ENCODE results near the gene TEDC1. TPM values are rescaled to one million over a fixed set of nuclear protein-coding genes. Genes with fewer than 3 reads are reported as not detected.

Gene TEDC1
- total RNA-seq, 1 donor: 7.3 TPM

Other genes with a start within 250 kb of the TEDC1 start
- 42.7 and 52.8 TPM in 2 replicates for gene BTBD6, start 242.7 kb upstream of the TEDC1 start, total RNA-seq
- gene BRF1, start 190.2 kb upstream of the TEDC1 start, total RNA-seq: 32.8 and 41.2 TPM in 2 replicates
- gene PACS2, start 176.5 kb upstream of the TEDC1 start, total RNA-seq: 35.0 and 50.3 TPM in 2 replicates
- under 0.01 and 0.32 TPM in 2 replicates for gene TEX22, start 92.7 kb upstream of the TEDC1 start, total RNA-seq
- 38.0 and 52.7 TPM in 2 replicates for gene MTA1, start 71.4 kb upstream of the TEDC1 start, total RNA-seq
- gene CRIP2, start 16.4 kb upstream of the TEDC1 start, total RNA-seq: 8.6 and 18.0 TPM in 2 replicates
- 1.3 and 2.6 TPM in 2 replicates for gene CRIP1, start 4.4 kb upstream of the TEDC1 start, total RNA-seq
- 2.9 and 5.2 TPM in 2 replicates for gene TMEM121, start 35.3 kb downstream of the TEDC1 start, total RNA-seq

All from fibroblast of villous mesenchyme (primary cell).